GM19351 (cell line): ENCODE measurements around the gene ADCK2.
A peak's percentile ranks its signal among the peaks of the same experiment; 100 is the strongest.
"Not testable (repeated sequence)": the region's sequence is repeated elsewhere in the genome, so short reads cannot be mapped to it uniquely, and the experiment has no call there.

Source experiments
- ATAC-seq: cut with Tn5 transposase; IDR thresholded peaks from one replicate; pipeline ENCODE4 v1.9.1; 2021; ENCODE audit warnings: mild to moderate bottlenecking, moderate library complexity; ENCODE audit not compliant: unreplicated experiment

Gene ADCK2

DNA sequence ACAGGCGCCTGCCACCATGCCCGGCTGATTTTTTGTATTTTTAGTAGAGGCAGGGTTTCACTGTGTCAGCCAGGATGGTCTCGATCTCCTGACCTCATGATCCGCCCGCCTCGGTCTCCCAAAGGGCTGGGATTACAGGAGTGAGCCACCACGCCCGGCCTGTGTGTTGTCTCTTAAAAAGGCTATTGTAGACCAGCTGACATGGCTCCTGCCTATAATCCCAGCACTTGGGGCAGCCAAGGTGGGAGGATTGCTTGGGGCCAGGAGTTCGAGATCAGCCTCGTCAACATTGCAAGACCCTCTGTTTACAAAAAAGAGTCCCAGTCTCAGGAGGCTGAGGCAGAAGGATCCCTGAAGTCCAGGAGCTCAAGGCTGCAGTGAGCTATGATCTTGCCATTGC lies 21.1 kb downstream of the ADCK2 start:
- not testable (repeated sequence) for ATAC-seq

DNA sequence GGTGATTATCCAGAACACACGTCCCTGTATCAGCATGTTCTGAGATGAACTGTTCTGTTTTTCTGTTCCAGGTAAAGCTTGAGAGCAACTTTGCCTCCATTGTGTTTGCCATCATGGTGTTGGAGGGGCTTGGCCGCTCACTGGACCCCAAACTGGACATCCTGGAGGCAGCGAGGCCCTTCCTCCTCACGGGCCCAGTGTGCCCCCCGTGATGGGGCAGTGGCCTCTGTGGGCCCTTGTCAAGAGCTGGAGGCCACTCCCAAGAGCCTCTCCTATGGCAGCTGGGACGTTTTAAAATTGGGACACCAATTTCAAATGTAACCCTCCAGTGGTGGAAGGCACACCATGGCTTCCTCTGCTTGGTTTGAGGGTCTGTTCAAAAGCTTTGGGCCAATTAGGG lies 21.8 kb downstream of the ADCK2 start:
- ATAC-seq: no peak

GRCh38 chr7:140695381-140695780 lies 22.6 kb downstream of the ADCK2 start:
- no peak for ATAC-seq

DNA sequence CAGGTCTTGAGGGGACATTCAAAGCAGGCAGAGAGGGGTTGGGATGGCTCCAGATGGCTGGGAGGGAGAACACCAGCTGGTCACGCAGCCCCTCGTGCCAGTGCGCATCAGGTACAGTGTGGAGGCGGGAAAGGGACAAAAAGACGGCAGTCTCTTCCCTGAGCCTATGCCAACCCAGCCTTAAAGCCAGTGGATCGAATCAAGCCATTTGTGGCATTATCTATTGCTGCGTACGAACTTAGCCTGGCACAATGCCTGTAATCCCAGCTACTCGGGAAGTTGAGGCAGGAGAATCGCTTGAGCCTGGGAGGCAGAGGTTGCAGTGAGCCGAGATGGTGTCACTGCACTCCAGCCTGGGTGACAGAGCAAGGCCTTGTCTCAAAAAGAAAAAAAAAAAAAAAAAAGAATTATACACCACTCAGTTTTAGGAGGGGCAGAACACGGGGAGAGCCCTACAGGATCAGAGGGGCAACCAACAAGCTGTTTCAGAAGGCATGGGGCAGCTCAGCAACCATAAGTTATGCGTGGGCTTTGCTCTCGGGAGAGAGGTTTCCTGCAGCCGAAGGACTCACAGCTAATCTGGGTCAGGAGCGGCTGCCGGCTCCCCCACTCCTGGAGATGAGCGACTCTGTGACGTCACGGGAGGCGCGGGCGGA lies 23.4 kb downstream of the ADCK2 start:
- no peak for ATAC-seq

DNA sequence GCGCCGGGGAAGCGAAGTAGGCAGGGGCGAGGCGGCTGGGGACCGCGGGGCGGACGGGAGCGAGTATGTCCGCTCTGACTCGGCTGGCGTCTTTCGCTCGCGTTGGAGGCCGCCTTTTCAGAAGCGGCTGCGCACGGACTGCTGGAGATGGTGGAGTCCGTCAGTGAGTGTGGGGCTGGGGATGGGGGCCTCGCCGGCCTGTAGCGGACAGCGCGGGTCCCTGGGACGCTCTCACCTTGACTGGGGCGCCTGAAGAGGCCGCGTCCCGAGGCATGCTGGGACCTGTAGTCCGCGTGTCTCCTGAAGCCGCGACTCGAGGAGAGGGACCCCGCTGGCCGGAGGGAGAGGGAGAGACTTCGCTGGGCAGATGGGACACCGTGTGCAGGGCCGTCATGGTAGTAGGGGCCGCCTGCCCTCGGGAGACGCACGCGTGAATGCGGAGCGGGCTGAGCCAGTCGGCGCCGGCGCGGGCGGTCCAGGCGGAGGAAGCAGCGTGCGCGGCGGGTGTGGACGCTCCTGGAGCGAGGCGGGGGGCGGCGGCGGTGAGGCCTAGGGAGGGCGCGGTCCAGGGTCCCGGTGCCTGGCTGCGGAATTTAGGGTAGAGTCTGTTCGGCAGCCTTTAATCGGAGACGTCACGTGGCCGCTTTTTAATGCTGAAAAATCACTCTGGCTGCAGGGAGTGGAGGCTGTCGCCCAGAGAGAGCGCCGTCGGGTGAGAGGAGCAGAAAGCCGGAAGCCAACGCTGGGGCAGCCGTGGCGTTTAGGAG lies 24.1 kb downstream of the ADCK2 start, which contains the start of gene NDUFB2:
NDUFB2 (plus strand) TSS at position 29 of the 767 bp plus-strand sequence; CDS start at position 66, 37 bp downstream.
- ATAC-seq: peak; percentile 85

DNA sequence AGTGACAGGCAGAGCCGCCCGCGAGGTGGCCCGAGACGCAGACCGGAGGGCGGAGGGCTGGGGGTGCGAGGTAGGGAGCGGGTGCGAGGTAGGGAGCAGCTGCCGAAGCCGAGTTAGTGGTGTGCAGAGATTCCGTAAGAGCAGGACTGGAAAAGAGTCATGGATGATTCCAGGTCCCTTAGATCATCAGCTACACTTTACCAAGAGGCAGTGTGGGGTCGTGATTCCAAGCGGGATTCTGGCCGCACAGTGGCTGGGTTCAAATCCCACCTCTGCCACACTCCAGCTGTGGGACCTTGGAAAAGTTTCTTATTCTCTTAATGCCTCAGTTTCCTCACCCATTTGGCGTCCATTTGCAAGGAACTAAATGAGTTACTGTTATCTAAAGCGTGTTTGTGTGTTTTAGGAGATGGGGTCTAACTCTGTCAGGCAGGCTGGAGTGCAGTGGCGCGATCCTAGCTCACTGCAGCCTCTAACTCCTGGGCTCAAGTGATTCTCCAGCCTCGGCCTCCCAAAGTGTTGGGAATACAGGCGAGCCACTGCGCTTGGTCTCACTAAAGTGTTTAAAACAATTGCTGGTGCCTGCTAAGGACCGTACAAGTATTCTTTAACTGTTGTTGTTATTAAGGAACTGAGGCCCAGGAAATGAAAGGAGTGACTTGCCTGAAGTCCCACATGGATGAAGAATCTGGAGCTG lies 24.9 kb downstream of the ADCK2 start:
- no peak for ATAC-seq

- no peak for ATAC-seq
Measured at GRCh38 chr7:140698477-140698876, 25.7 kb downstream of the ADCK2 start.

- ATAC-seq: no peak
Measured at GRCh38 chr7:140702774-140703173, 30.0 kb downstream of the ADCK2 start.

DNA sequence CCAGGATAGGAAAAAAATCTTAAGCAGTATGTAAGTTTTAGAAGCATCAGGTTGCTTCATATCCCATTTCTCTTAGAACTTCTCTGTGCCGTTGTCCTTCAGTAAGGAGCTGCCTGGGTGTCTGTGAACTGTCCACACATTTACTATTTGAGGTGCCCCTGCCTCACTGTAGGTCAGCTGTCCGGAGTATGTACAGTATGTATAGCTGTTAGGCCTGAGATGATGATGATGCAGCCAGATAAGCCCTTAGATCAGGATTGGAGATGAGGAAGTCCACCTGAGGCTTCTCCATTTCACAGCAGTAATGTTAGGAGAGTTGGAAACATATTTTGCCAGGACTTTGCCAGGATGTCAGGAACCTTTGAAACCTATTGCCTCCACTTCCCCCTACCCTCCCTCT lies 31.5 kb downstream of the ADCK2 start:
- ATAC-seq: no peak

- ATAC-seq: no peak
Measured at GRCh38 chr7:140707132-140707531, 34.4 kb downstream of the ADCK2 start.

DNA sequence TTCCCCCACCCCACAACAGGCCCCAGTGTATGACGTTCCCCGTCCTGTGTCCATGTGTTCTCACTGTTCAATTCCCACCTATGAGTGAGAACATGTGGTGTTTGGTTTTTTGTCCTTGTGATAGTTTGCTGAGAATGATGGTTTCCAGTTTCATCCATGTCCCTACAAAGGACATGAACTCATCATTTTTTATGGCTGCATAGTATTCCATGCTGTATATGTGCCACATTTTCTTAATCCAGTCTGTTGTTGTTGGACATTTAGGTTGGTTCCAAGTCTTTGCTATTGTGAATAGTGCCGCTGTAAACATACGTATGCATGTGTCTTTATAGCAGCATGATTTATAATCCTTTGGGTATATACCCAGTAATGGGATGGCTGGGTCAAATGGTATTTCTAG lies 36.0 kb downstream of the ADCK2 start:
- not testable (repeated sequence) for ATAC-seq

DNA sequence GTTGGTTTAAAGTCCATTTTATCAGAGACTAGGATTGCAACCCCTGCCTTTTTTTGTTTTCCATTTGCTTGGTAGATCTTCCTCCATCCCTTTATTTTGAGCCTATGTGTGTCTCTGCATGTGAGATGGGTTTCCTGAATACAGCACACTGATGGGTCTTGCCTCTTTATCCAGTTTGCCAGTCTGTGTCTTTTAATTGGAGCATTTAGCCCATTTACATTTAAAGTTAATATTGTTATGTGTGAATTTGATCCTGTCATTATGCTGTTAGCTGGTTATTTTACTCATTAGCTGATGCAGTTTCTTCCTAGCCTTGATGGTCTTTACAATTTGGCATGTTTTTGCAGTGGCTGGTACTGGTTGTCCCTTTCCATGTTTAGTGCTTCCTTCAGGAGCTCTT lies 39.6 kb downstream of the ADCK2 start:
- not testable (repeated sequence) for ATAC-seq

DNA sequence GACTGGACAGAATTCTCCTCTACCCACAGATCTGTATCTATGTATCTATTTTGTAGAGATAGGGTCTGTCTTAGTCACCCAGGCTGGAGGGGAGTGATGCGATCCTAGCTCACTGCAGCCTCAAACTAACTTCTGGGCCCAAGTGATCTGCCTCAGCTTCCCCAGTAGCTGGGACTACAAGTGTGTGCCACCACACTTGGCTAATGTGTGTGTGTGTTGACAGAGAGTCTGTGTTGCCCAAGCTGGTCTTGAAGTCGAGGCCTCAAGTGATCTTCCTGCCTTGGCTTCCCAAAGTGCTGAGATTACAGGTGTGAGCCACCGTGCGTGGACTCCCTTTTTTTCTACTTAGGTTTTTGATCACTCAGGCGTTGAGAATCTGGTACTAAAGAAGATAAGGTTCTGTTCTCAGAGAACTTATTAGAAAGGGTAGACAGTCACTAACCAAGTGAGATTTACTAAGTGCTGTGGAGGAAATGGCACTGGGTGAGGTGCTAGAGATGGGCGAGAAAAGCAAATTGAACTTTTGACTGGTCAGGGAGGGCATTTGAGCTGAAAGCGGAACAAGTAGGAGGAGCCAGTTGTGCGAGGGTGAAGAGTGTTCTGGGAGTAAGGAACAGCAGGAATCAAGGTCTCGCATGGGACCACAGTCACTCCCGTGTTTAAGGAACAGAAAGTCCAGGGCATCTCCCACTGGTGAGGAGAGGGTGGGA lies 41.7 kb downstream of the ADCK2 start:
- no peak for ATAC-seq

DNA sequence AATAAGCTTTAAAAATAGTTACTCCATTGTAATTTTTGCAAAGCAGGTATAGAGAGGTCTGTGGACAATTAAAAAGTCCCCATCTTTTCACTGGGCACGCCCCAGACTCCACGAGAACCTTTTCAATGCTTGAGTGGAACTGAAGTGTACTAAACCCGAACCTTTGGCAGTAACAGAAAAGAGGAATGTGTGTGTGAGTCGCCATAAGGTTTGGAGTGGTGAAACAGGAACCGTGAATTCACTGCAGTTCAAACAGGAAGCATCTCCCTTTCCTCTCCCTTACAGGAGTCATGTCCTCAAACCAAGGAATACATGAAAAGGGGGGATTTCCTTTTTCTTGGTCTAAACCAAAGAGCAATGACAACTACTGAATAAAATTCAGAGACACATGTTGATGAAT lies 47.0 kb downstream of the ADCK2 start:
- ATAC-seq: no peak

DNA sequence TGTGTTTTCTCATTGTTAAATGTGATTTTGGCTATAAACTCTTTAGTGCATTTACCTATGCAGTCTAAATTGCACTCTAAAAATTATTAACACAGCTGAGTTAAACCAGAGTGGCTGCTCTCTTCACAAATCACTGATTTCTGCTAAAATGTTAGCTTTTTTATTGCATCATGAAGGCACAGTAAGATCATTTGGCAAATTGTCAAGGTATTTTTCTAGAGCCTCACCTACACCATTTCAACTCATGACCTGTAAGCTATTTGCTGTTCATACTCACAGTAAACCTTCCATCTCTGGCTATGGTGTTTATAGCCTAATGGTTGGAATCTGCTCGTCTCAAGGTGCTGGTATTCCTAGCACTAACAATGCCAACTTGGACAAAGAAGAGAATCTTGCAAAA lies 49.5 kb downstream of the ADCK2 start:
- ATAC-seq: no peak

- no peak for ATAC-seq
Measured at GRCh38 chr7:140723006-140723405, 50.3 kb downstream of the ADCK2 start.

DNA sequence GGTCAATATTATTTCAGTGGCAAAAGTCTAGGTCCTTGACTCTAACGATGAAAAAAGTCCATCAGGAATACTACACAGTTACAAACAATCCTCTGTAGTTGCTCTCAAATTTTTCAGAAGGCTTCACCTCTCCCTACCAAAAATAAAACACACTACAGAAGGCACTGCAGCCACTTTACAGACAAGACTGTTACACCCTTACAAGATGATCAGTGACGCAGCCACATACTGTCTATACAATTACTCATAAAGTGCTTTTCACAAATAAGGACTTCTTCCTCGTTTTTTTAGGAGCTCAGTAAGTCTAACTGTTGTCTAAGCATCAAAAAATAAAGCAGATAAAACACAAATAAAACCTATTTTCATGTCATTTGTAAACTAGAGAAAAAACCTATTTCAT lies 50.8 kb downstream of the ADCK2 start:
- ATAC-seq: no peak

GRCh38 chr7:140724706-140725105 lies 52.0 kb downstream of the ADCK2 start:
- ATAC-seq: no peak

DNA sequence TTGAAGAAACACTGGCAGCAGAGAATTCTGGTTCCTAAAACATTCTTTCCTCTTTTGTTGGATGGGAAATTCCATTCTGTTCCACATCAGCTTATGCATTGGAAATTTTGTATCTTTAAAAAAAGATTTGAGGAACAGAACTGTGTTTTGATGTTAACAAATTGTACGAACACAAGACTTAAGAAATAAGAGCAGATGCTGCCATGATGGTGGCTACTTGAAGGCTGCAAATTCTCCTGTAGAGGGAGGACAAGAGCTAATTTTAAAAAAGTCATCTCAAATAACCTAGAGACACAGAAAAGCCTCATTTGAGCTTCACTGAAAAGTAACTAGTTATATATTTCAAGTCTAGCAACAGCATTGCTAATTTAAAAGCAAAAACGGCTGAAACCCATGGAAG lies 53.5 kb downstream of the ADCK2 start:
- ATAC-seq: no peak

GRCh38 chr7:140732416-140732815 lies 59.7 kb downstream of the ADCK2 start:
- no peak for ATAC-seq

- ATAC-seq: no peak
Measured at GRCh38 chr7:140734096-140734495, 61.4 kb downstream of the ADCK2 start.
